ENCODE results near the gene DNAJC5.

- TF ChIP-seq ZNF274 (IDR thresholded peaks at IDR 0.05; ENCODE audit: low read depth, low read length), result no peak
- TF ChIP-seq YY1 (IDR thresholded peaks at IDR 0.05; ENCODE audit: insufficient read depth, insufficient read length), result no peak
- no peak for TF ChIP-seq SUZ12 (IDR thresholded peaks at IDR 0.05; ENCODE audit: extremely low read depth, insufficient read depth, insufficient read length)
Measured at GRCh38 chr20:63882257-63883200, 12.4 kb upstream of the DNAJC5 start.
